Activated CD8-positive, alpha-beta memory T cell treated with anti-CD3 and anti-CD28 coated beads, Interleukin-2, amount 50 U/mL, for 1 hour (primary cell): ENCODE measurements around the gene ENPP7.

Source experiments
- DNase-seq: peaks from one replicate; pipeline ENCODE4 v3.0.0-alpha.2; 2020; ENCODE audit errors: extremely low read depth

The ENPP7 gene

GRCh38 chr17:79732254-79732653 is 1.5 kb downstream of the ENPP7 start:
- DNase-seq: no peak

GRCh38 chr17:79732804-79733691 is 2.3 kb downstream of the ENPP7 start:
- no peak for DNase-seq

- no peak for DNase-seq
Observed at GRCh38 chr17:79733692-79734070, 2.9 kb downstream of the ENPP7 start.

GRCh38 chr17:79735096-79735495 is 4.4 kb downstream of the ENPP7 start:
- no peak for DNase-seq

GRCh38 chr17:79737046-79737921 is 6.5 kb downstream of the ENPP7 start:
- no peak for DNase-seq

- DNase-seq: no peak
Observed at GRCh38 chr17:79737922-79738578, 7.3 kb downstream of the ENPP7 start.

- no peak for DNase-seq
Observed at GRCh38 chr17:79738643-79739042, 7.9 kb downstream of the ENPP7 start.

- no peak for DNase-seq
Observed at GRCh38 chr17:79739148-79740062, 8.7 kb downstream of the ENPP7 start.

- no peak for DNase-seq
Observed at GRCh38 chr17:79740413-79740812, 9.7 kb downstream of the ENPP7 start.

GRCh38 chr17:79741401-79741750 is 10.6 kb downstream of the ENPP7 start:
- DNase-seq: no peak

- no peak for DNase-seq
Observed at GRCh38 chr17:79741751-79742588, 11.2 kb downstream of the ENPP7 start.

GRCh38 chr17:79742589-79742918 is 11.8 kb downstream of the ENPP7 start:
- DNase-seq: no peak

- no peak for DNase-seq
Observed at GRCh38 chr17:79742951-79743476, 12.3 kb downstream of the ENPP7 start.

GRCh38 chr17:79743614-79744013 is 12.9 kb downstream of the ENPP7 start:
- DNase-seq: no peak

- DNase-seq: no peak
Observed at GRCh38 chr17:79745641-79746105, 14.9 kb downstream of the ENPP7 start.

GRCh38 chr17:79746889-79747507 is 16.3 kb downstream of the ENPP7 start:
- no peak for DNase-seq

GRCh38 chr17:79747508-79748294 is 17.0 kb downstream of the ENPP7 start:
- DNase-seq: no peak

GRCh38 chr17:79748295-79749099 is 17.8 kb downstream of the ENPP7 start:
- DNase-seq: no peak
